Measurements from ENCODE around the gene MRPL49. TPM values are rescaled to one million over a fixed set of nuclear protein-coding genes. Genes with fewer than 3 reads are reported as not detected.

Gene MRPL49
- total and polyA plus RNA-seq, 9 of the 15 experiments (the other 6 are each of a cell fraction or from before 2014, with no cell fraction given), result 74.3 to 132 (median 91.2) TPM

DNA sequence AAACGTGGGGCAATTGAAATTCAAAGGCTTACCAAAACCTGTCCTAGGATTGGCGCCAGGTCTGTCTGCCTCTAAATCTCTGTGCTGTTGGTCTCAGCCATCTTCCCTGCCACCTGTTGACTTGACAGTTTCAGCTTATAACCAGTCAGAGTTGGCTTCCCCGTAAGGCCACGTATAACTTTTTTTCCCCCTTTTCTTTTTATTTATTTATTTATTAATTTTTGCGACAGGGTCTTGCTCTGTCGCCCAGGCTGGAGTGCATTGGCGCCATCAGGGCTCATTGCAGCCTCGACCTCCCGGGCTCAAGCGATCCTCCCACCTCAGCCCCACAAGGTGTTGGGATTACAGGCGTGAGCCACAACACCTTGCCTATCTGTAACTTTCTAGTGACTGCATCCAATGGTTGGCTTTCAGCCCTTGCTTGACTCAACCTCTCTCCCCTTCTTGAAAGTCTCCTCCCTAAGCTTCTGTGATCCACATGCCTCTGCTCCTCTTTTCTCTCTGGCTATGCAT is 13.6 kb downstream of the MRPL49 start:
- peaks cover 4% of the 10 kb centered on the region for H3K9me1 ChIP-seq (ENCODE audit: control insufficient read depth, insufficient read depth, low read length)
- no peak for TF ChIP-seq ZNF445 (CRISPR knock-in tag; IDR thresholded peaks at IDR 0.05; ENCODE audit: low read depth)
- TF ChIP-seq USF1 (CRISPR knock-in tag; IDR thresholded peaks at IDR 0.05), result 0 out of 2 replicates have a peak, but pooled peaks have one; percentile 3
- TF ChIP-seq, protein P1, sequence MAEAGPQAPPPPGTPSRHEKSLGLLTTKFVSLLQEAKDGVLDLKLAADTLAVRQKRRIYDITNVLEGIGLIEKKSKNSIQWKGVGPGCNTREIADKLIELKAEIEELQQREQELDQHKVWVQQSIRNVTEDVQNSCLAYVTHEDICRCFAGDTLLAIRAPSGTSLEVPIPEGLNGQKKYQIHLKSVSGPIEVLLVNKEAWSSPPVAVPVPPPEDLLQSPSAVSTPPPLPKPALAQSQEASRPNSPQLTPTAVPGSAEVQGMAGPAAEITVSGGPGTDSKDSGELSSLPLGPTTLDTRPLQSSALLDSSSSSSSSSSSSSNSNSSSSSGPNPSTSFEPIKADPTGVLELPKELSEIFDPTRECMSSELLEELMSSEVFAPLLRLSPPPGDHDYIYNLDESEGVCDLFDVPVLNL (CRISPR knock-in tag; IDR thresholded peaks at IDR 0.05; ENCODE audit: low read depth), result 0 out of 2 replicates have a peak, but pooled peaks have one; percentile 13
- ChIA-PET POLR2A (interaction anchor here (0.5 to 8.4 kb wide), 28 partner anchors 9 to 363 kb away, joined by 3 to 182 read pairs (median 4); partner anchors contain the start of genes CAPN1, FAU, MAJIN and MALAT1), CTCF (ENCODE audit: low intra/inter-chr PET ratio) (no interaction called here)
- peak overlapping the region; percentile 98 for H3K27ac ChIP-seq (ENCODE audit: extremely low read depth, low read depth, low read length)
- no peaks in the 10 kb centered on the region for H3K9me3 ChIP-seq (replicated peaks; ENCODE audit: control insufficient read depth, insufficient read depth, low read depth, low read length)
- H4K20me1 ChIP-seq (replicated peaks; ENCODE audit: control insufficient read depth, insufficient read depth, low read length), result peaks cover 7% of the 10 kb centered on the region; the same call in 1 of the 2 replicates
- peak overlapping the region; percentile 94 for H2AFZ ChIP-seq (ENCODE audit: low read depth, low read length)
- H3K9ac ChIP-seq (ENCODE audit: insufficient read depth in 1 of 2, low read depth in 2 of 2, low read length in 2 of 2), result peak overlapping the region; percentile 98 to 99
- intact Hi-C loops (cut with micrococcal nuclease) (loop anchor here (2.0 kb wide), 2 partner anchors 33 to 45 kb away; partner anchors contain the start of gene CAPN1), in situ Hi-C loops (cut with MboI) (no loop called here)
- ATAC-seq, result no peak
- peaks cover 25% of the 10 kb centered on the region for H3K36me3 ChIP-seq (ENCODE audit: control insufficient read depth, insufficient read depth, low read length)
- no peaks in the 10 kb centered on the region; a peak in 1 of 5 replicates for H3K27me3 ChIP-seq (ENCODE audit: control insufficient read depth in 2 of 2, insufficient read depth in 2 of 2, low read length in 2 of 2)
- no peak for DNase-seq (ENCODE audit: extremely low read depth in 1 of 4, low spot score in 3 of 4)
- peaks cover 21 to 44% of the 10 kb centered on the region in 2 experiments; a peak in 4 of 5 replicates for H3K4me1 ChIP-seq (replicated peaks in 1 of 2; ENCODE audit: control insufficient read depth in 2 of 2, insufficient read depth in 2 of 2, low read length in 2 of 2)
- peak overlapping the region; percentile 98 for H3K4me2 ChIP-seq (ENCODE audit: insufficient read depth, low read length)
- WGBS (ENCODE audit: insufficient coverage, low coverage, missing lambda C conversion rate), result 22% methylated on average over 11 of the region's 11 CpGs
- FAIRE-seq, result no peak
- no TSS peak for BruUV-seq (replicated peaks)
- peak overlapping the region; percentile 96 for H3K4me3 ChIP-seq
- H3K79me2 ChIP-seq (ENCODE audit: control insufficient read depth, insufficient read depth, low read length), result peaks cover 41% of the 10 kb centered on the region
